ENCODE results near the gene MVK. TPM values are rescaled to one million over a fixed set of nuclear protein-coding genes. Genes with fewer than 3 reads are reported as not detected.
A peak's percentile ranks its signal among the peaks of the same experiment; 100 is the strongest.

Gene MVK
- total RNA-seq, 1 experiment from 2014 or later = 50.8 TPM

DNA sequence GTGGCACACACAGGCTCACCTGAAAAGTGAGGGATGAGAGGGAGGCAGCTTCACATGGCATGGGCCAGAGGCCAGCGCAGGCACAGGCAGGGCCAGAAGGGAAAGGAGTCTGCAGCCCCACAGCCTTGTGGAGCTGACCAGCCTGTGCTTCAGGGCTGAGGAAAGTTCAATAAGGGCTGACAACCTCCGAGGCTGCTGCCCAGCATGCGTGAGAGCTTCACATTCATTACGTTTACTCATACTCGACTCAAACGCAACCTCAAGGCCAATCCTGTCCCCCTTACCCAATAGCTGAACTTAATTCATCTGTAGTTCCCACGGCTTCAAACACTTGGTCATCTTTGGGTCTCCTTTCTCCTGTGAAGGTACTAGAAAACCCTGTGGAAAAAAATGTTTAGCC, 5.1 kb upstream of the MVK start:
- no TSS peak for BruUV-seq (replicated peaks)
- Histone ChIP-seq H3F3A (ENCODE audit: insufficient read depth, low read depth) (no peaks in the 10 kb centered on the region), H3K4me2 (no peak overlapping the region), H2AFZ (no peak overlapping the region), H3K27me3 (ENCODE audit: insufficient read depth, low read depth) (no peaks in the 10 kb centered on the region), H3K27ac (no peak overlapping the region), H4K20me1 (ENCODE audit: insufficient read depth) (no peaks in the 10 kb centered on the region; the same call in 1 of the 2 replicates), H3K9me3 (ENCODE audit: insufficient read depth, low read depth) (no peaks in the 10 kb centered on the region), H3K9me2 (ENCODE audit: insufficient read depth) (no peaks in the 10 kb centered on the region), H3K79me2 (ENCODE audit: low read depth) (peaks cover 7% of the 10 kb centered on the region), H3K4me1 (replicated peaks; ENCODE audit: insufficient read depth) (peaks cover 7% of the 10 kb centered on the region), H3K4me3 (no peak overlapping the region), H3K36me3 (ENCODE audit: low read depth) (0 out of 2 replicates have a peak, but pooled peaks cover 2% of the 10 kb centered on the region)
- POLR2A ChIA-PET (ENCODE audit: unreplicated experiment) = no interaction called here
- no peak for TF ChIP-seq EZH2 (IDR thresholded peaks at IDR 0.05; ENCODE audit: low read depth)
- TF ChIP-seq, protein P1, sequence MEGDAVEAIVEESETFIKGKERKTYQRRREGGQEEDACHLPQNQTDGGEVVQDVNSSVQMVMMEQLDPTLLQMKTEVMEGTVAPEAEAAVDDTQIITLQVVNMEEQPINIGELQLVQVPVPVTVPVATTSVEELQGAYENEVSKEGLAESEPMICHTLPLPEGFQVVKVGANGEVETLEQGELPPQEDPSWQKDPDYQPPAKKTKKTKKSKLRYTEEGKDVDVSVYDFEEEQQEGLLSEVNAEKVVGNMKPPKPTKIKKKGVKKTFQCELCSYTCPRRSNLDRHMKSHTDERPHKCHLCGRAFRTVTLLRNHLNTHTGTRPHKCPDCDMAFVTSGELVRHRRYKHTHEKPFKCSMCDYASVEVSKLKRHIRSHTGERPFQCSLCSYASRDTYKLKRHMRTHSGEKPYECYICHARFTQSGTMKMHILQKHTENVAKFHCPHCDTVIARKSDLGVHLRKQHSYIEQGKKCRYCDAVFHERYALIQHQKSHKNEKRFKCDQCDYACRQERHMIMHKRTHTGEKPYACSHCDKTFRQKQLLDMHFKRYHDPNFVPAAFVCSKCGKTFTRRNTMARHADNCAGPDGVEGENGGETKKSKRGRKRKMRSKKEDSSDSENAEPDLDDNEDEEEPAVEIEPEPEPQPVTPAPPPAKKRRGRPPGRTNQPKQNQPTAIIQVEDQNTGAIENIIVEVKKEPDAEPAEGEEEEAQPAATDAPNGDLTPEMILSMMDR (conservative IDR thresholded peaks at IDR 0.05) = no peak
- intact Hi-C loops (cut with micrococcal nuclease; ENCODE audit: unreplicated experiment) = no loop called here
- no peak for DNase-seq
- CTCF ChIA-PET = no interaction called here

DNA sequence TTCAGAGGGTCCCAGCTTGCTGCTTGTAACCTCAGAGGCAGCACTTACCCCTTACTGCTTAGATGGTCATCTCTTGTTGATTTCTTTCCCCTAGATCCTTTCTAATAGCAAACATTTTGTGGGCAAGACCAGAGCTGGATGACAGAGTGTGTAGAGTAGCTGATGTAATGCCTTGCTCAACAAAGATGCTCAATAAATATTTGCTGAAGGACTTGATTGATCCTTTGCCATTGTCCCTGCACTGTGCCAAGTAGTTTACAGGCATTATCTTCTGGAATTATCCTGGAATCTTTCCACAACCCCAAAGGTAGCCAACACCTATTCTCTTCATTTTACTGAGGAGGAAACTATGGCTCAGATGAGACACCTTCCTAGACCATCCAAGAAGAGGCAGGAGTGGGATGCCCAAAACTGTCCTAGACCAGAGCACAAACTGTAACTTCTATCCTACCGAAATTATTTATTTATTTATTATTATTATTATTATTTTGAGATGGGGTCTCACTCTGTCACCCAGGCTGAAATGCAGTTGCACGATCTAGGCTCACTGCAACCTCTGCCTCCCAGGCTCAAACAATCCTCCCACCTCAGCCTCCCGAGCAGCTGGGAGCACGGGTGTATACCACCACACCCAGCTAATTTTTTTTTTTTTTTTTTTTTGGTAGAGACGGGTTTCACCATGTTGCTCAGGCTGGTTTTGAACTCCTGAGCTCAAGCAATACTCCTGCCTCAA, 1.7 kb upstream of the MVK start:
- Histone ChIP-seq H3K4me2 (peak overlapping the region; percentile 95), H2AFZ (0 out of 2 replicates have a peak overlapping the region, but pooled peaks have one; percentile 88), H3K4me1 (replicated peaks; ENCODE audit: insufficient read depth) (peaks cover 16% of the 10 kb centered on the region), H3K9me2 (ENCODE audit: insufficient read depth) (no peaks in the 10 kb centered on the region), H3K36me3 (ENCODE audit: low read depth) (0 out of 2 replicates have a peak, but pooled peaks cover 4% of the 10 kb centered on the region), H3K27me3 (ENCODE audit: insufficient read depth, low read depth) (no peaks in the 10 kb centered on the region), H4K20me1 (ENCODE audit: insufficient read depth) (no peaks in the 10 kb centered on the region; the same call in 1 of the 2 replicates), H3F3A (ENCODE audit: insufficient read depth, low read depth) (no peaks in the 10 kb centered on the region), H3K9me3 (ENCODE audit: insufficient read depth, low read depth) (no peaks in the 10 kb centered on the region), H3K79me2 (ENCODE audit: low read depth) (peaks cover 17% of the 10 kb centered on the region), H3K27ac (no peak overlapping the region), H3K4me3 (peak overlapping the region; percentile 80; the same call in 1 of the 2 replicates)
- no peak for DNase-seq
- ChIA-PET CTCF (no interaction called here), POLR2A (ENCODE audit: unreplicated experiment) (interaction anchor here (0.6 to 0.9 kb wide), 4 partner anchors 14 to 1011 kb away, joined by 3 to 8 read pairs (median 5); partner anchors contain the start of genes KCTD10 and SART3)
- intact Hi-C loops (cut with micrococcal nuclease; ENCODE audit: unreplicated experiment) = no loop called here
- BruUV-seq (replicated peaks) = no TSS peak
- no peak for TF ChIP-seq EZH2 (IDR thresholded peaks at IDR 0.05; ENCODE audit: low read depth)
- TF ChIP-seq, protein P1 (conservative IDR thresholded peaks at IDR 0.05) = no peak

DNA sequence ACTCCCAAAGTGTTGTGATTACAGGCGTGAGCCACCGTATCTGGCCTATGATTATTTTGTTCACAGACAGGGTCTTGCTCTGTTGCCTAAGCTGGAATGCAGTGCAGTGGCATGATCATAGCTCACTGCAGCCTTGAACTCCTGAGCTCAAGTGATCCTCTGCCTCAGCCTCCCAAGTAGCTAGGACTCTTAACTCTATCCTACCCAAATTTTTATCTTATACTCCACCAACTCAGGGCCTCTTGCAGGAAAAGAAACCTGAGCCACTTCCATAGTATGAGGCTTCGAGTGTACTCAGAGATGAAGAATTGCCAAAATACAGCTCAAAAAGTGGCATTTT, 1.1 kb upstream of the MVK start:
- peaks cover 16% of the 10 kb centered on the region for H3K4me1 ChIP-seq (replicated peaks; ENCODE audit: insufficient read depth)
- H3K9me2 ChIP-seq (ENCODE audit: insufficient read depth) = no peaks in the 10 kb centered on the region
- TF ChIP-seq, protein P1 (conservative IDR thresholded peaks at IDR 0.05) = no peak
- no peak for TF ChIP-seq EZH2 (IDR thresholded peaks at IDR 0.05; ENCODE audit: low read depth)
- DNase-seq = no peak
- POLR2A ChIA-PET (ENCODE audit: unreplicated experiment) = interaction anchor here (0.6 to 1.7 kb wide), 3 partner anchors 10 to 15 kb away, joined by 5 to 8 read pairs (median 8); no protein-coding TSS in a partner anchor
- peak overlapping the region; percentile 80 for H3K4me3 ChIP-seq
- peaks cover 17% of the 10 kb centered on the region for H3K79me2 ChIP-seq (ENCODE audit: low read depth)
- no peaks in the 10 kb centered on the region; the same call in 1 of the 2 replicates for H4K20me1 ChIP-seq (ENCODE audit: insufficient read depth)
- no peaks in the 10 kb centered on the region for H3K27me3 ChIP-seq (ENCODE audit: insufficient read depth, low read depth)
- CTCF ChIA-PET = no interaction called here
- H2AFZ ChIP-seq = peak overlapping the region; percentile 88; the same call in 1 of the 2 replicates
- 0 out of 2 replicates have a peak, but pooled peaks cover 7% of the 10 kb centered on the region for H3K36me3 ChIP-seq (ENCODE audit: low read depth)
- H3F3A ChIP-seq (ENCODE audit: insufficient read depth, low read depth) = no peaks in the 10 kb centered on the region
- peak overlapping the region; percentile 95 for H3K4me2 ChIP-seq
- intact Hi-C loops (cut with micrococcal nuclease; ENCODE audit: unreplicated experiment) = no loop called here
- no peaks in the 10 kb centered on the region for H3K9me3 ChIP-seq (ENCODE audit: insufficient read depth, low read depth)
- peak overlapping the region; percentile 55; the same call in 1 of the 2 replicates for H3K27ac ChIP-seq
- no TSS peak for BruUV-seq (replicated peaks)

Measured in PC-9 (cell line).